GM13976 (cell line): ENCODE measurements around the gene TBC1D4.
A peak's percentile ranks its signal among the peaks of the same experiment; 100 is the strongest.

Experiments
- DNase-seq: peaks from one replicate; pipeline ENCODE4 v3.0.0; 2012; ENCODE audit warnings: low spot score
- CTCF ChIP-seq: IDR thresholded peaks from 2 replicates; pipeline ENCODE4 v1.5.1; 2012; ENCODE audit warnings: borderline replicate concordance, mild to moderate bottlenecking; ENCODE audit not compliant: insufficient read depth; ENCODE audit errors: extremely low read depth, missing control alignments, control extremely low read depth
- in situ Hi-C: fragments of 300-500 bp; cut with MboI; formaldehyde crosslinking; loops from one replicate; pipeline ENCODE4 v1.12.0; 2022; ENCODE audit warnings: low sequenced_read_pairs, mixed read lengths, inconsistent platforms; ENCODE audit not compliant: unreplicated experiment

The TBC1D4 gene

GRCh38 chr13:75486146-75487062 is 4.4 kb upstream of the TBC1D4 start:
- no peak for TF ChIP-seq CTCF
- in situ Hi-C loops = no loop called here
- DNase-seq = no peak

- in situ Hi-C loops = no loop called here
- TF ChIP-seq CTCF = no peak
- no peak for DNase-seq
These were observed 3.5 kb upstream of the TBC1D4 start for GRCh38 chr13:75485286-75486062.

- in situ Hi-C loops = no loop called here
- no peak for DNase-seq
These were observed 781 bp upstream of the TBC1D4 start for GRCh38 chr13:75482820-75483079.

GRCh38 chr13:75481176-75482069 is 546 bp downstream of the TBC1D4 start:
- no peak for TF ChIP-seq CTCF
- DNase-seq = peak; percentile 48
- in situ Hi-C loops = no loop called here

More at GRCh38 chr13:75482820-75483079, 781 bp upstream of the TBC1D4 start:
- TF ChIP-seq CTCF = no peak

- no peak for TF ChIP-seq CTCF
- DNase-seq = peak; percentile 60
- in situ Hi-C loops = no loop called here
These were observed 1.2 kb downstream of the TBC1D4 start for GRCh38 chr13:75480671-75481175.

- TF ChIP-seq CTCF = no peak
- DNase-seq = no peak
- in situ Hi-C loops = no loop called here
These were observed 2.7 kb downstream of the TBC1D4 start for GRCh38 chr13:75479102-75479740.
